ENCODE data around the gene CBFA2T2.

DNA sequence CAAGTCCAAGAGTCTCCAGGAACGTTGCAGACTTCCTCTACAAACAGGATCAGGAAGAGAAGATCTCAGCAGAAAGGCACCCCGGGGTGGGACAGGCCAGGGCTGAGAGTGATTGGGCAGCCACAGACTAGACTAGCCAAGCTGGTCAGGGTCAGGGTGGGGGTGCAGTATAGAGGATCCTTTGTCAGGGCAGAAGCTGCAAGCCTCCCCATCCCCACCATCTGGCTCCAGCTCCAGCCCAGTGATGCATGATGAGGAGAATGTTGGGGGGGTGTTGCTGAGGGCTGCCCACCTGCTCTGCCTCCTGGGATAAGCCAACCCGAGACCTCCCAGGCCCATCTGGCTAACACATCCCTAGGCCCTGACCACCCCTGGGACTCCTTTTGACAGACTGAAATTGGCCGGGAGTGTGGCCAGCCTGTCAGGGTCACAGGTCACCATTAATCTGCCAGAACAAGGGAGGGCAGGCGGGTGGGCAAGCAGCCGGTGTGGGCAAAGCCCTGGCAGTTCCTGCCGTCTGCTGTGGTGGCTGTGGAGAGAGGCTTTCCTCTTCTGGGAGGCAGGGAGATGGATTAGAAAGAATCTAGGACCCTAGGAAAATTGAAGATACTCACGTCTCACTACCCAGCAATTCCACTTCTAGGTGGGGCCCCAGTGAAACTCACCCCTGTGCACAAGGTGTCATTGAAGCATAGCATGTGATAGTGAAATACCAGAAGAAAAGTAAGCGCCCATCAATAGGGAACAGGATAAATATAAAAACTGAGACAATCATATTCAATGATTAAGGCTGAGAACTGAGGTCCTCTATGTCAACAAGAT is 24.2 kb upstream of the CBFA2T2 start:
- TF ChIP-seq, protein P1, sequence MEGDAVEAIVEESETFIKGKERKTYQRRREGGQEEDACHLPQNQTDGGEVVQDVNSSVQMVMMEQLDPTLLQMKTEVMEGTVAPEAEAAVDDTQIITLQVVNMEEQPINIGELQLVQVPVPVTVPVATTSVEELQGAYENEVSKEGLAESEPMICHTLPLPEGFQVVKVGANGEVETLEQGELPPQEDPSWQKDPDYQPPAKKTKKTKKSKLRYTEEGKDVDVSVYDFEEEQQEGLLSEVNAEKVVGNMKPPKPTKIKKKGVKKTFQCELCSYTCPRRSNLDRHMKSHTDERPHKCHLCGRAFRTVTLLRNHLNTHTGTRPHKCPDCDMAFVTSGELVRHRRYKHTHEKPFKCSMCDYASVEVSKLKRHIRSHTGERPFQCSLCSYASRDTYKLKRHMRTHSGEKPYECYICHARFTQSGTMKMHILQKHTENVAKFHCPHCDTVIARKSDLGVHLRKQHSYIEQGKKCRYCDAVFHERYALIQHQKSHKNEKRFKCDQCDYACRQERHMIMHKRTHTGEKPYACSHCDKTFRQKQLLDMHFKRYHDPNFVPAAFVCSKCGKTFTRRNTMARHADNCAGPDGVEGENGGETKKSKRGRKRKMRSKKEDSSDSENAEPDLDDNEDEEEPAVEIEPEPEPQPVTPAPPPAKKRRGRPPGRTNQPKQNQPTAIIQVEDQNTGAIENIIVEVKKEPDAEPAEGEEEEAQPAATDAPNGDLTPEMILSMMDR (conservative IDR thresholded peaks at IDR 0.05) = no peak
- TF ChIP-seq ZFX (IDR thresholded peaks at IDR 0.05) = no peak
